ENCODE measurements around the gene PLK4.
"Not testable (repeated sequence)": the region's sequence is repeated elsewhere in the genome, so short reads cannot be mapped to it uniquely, and the experiment has no call there.

The PLK4 gene

GRCh38 chr4:127905029-127905428 is 24.3 kb downstream of the PLK4 start:
- DNase-seq (ENCODE audit: low spot score) = no peak

GRCh38 chr4:127916512-127916911 is 35.8 kb downstream of the PLK4 start:
- no peak for DNase-seq (ENCODE audit: low spot score)

GRCh38 chr4:127917151-127917550 is 36.5 kb downstream of the PLK4 start:
- no peak for DNase-seq (ENCODE audit: low spot score)

- DNase-seq (ENCODE audit: low spot score) = no peak
Observed at GRCh38 chr4:127920521-127920920, 39.8 kb downstream of the PLK4 start.

- DNase-seq (ENCODE audit: low spot score) = no peak
Observed at GRCh38 chr4:127922226-127922625, 41.5 kb downstream of the PLK4 start.

- not testable (repeated sequence) for DNase-seq (ENCODE audit: low spot score)
Observed at GRCh38 chr4:127925720-127926119, 45.0 kb downstream of the PLK4 start.

GRCh38 chr4:127930175-127930574 is 49.5 kb downstream of the PLK4 start:
- DNase-seq (ENCODE audit: low spot score) = no peak

GRCh38 chr4:127931836-127932235 is 51.1 kb downstream of the PLK4 start:
- not testable (repeated sequence) for DNase-seq (ENCODE audit: low spot score)

GRCh38 chr4:127936974-127937373 is 56.3 kb downstream of the PLK4 start:
- no peak for DNase-seq (ENCODE audit: low spot score)

All from D341Med (cell line).